ENCODE data around the gene CEP83.

CEP83 gene

GRCh38 chr12:94299846-94300245, 159.8 kb downstream of the CEP83 start:
- DNase-seq, result no peak

GRCh38 chr12:94297876-94298505, 161.7 kb downstream of the CEP83 start:
- no peak for DNase-seq

- no peak for DNase-seq
Measured at GRCh38 chr12:94297096-94297699, 162.5 kb downstream of the CEP83 start.

GRCh38 chr12:94290353-94290752, 169.3 kb downstream of the CEP83 start:
- peak; percentile 27 to 80 for DNase-seq

GRCh38 chr12:94289461-94290312, 170.0 kb downstream of the CEP83 start:
- DNase-seq, result no peak

GRCh38 chr12:94287245-94287628, 172.4 kb downstream of the CEP83 start:
- no peak for DNase-seq

- no peak for DNase-seq
Measured at GRCh38 chr12:94286583-94287244, 173.0 kb downstream of the CEP83 start.

- DNase-seq, result peak in 1 of 2 experiments; percentile 50
Measured at GRCh38 chr12:94285943-94286582, 173.6 kb downstream of the CEP83 start.

GRCh38 chr12:94284859-94285258, 174.8 kb downstream of the CEP83 start:
- no peak for DNase-seq

- DNase-seq, result no peak
Measured at GRCh38 chr12:94284046-94284445, 175.6 kb downstream of the CEP83 start.

- DNase-seq, result no peak
Measured at GRCh38 chr12:94282675-94283074, 177.0 kb downstream of the CEP83 start.

- DNase-seq, result no peak
Measured at GRCh38 chr12:94280063-94280462, 179.6 kb downstream of the CEP83 start.

GRCh38 chr12:94277426-94278000, 182.2 kb downstream of the CEP83 start:
- no peak for DNase-seq

- DNase-seq, result no peak
Measured at GRCh38 chr12:94276725-94277124, 182.9 kb downstream of the CEP83 start.

- no peak for DNase-seq
Measured at GRCh38 chr12:94273272-94273671, 186.4 kb downstream of the CEP83 start.

GRCh38 chr12:94272280-94272679, 187.4 kb downstream of the CEP83 start:
- DNase-seq, result peak in 1 of 2 experiments; percentile 10

GRCh38 chr12:94271351-94271750, 188.3 kb downstream of the CEP83 start:
- DNase-seq, result no peak

- no peak for DNase-seq
Measured at GRCh38 chr12:94269316-94269999, 190.2 kb downstream of the CEP83 start.

- no peak for DNase-seq
Measured at GRCh38 chr12:94267921-94268471, 191.7 kb downstream of the CEP83 start.

GRCh38 chr12:94267537-94267872, 192.2 kb downstream of the CEP83 start:
- DNase-seq, result no peak

- no peak for DNase-seq
Measured at GRCh38 chr12:94266796-94267536, 192.7 kb downstream of the CEP83 start.
